A549 treated with AZD9567 at 1 μM for 4 hours (cell line): ENCODE measurements around the gene RANGAP1. TPM values are rescaled to one million over a fixed set of nuclear protein-coding genes. Genes with fewer than 3 reads are reported as not detected.

ENCODE experiments used
- total RNA-seq: library from RNA; stranded (reverse); fragments of 200-300 nt; extraction: Qiagen RNA extraction; gene quantifications from 5 replicates; pipeline ENCODE4 v1.2.3, GENCODE V29; 2022; ENCODE audit not compliant: insufficient read depth

Gene RANGAP1, protein sequence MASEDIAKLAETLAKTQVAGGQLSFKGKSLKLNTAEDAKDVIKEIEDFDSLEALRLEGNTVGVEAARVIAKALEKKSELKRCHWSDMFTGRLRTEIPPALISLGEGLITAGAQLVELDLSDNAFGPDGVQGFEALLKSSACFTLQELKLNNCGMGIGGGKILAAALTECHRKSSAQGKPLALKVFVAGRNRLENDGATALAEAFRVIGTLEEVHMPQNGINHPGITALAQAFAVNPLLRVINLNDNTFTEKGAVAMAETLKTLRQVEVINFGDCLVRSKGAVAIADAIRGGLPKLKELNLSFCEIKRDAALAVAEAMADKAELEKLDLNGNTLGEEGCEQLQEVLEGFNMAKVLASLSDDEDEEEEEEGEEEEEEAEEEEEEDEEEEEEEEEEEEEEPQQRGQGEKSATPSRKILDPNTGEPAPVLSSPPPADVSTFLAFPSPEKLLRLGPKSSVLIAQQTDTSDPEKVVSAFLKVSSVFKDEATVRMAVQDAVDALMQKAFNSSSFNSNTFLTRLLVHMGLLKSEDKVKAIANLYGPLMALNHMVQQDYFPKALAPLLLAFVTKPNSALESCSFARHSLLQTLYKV
- 83.0 to 94.4 TPM (median 88.3 TPM) in 5 replicates for total RNA-seq

DNA sequence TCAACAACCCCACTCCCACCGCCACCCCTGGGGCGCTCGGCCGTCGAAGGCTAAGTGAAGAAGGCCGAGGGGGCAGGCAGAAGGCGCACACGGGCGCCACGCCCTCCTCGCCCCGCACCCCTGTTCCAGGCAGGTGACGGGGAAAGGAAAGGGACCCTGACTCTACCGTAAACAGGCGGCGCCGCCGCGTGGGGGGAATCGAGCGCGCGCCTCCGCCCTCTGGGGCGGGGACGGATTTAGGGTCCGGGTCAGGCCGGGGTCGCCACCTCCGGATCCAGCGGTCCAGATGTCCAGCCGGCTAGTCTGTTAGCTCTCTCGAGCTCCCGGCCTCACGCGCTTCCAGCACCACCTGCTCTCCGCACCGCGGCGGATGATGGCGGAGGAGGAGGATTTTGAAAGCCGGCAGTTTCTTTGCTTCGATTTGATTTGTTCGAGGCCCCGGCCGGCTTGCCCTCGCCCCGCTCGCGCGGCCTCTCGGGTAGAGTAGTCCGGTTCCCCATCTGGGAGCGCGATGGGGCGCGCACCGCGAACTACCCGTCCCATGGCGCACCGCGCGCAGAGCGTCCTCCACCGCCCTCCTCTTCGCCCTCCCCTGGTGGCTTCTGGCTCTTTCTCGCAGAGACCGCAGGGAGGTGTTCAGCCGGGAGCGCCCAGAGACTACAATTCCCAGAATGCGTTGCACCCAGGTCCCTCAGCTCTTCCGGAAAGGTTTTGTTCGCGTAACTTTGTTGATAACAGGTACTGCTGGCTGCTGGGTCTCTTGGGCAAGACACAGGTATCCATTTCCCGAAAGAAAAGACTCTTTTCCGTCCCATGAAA, at the start of gene RANGAP1:
RANGAP1 (minus strand) TSS at position 368 of the 819 bp plus-strand sequence. CDS start 5,143 bp downstream, outside the sequence.

GRCh38 chr22:41301085-41302020, 15.4 kb upstream of the RANGAP1 start, which contains the start of gene ZC3H7B:
Gene ZC3H7B, plus strand, starts transcription at chr22:41301525. Its CDS starts 19,136 bp downstream, at chr22:41320661.

DNA sequence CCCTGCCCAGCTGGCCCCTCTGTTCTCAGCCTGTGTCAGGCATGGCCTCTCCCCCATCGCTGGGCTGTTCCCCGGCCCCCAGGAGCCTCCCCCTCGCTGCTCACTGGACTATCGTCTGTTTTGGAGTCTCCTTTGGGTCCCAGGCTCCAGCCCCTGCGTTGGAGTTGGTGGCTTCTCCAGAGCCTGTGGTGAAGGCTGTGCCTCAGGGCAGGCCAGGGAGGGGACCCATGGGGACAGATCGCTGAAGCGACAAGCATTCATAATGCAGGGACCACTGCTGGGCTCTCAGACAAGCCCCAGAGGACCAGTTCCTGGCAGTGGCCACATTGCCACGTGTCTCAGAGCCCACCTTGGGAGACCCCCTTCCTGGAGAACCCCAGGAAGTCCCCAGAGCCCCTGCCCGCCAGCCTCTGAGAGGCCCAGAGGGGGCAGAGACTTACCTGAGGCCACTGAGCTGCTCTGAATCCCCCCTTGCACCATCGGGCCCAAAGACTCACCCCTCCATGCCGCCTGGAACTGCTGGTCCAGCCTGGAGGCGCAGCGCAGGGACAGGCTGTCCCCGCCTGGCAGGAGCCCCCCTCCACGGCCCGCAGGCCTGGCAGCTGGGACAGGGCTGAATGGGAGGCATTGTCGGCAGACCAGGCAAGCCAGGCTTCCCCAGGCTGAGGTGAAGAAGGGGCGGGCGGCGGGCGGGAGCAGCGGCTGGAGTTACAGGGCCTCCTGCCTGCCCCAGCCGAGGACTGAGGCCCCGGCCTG, 45.4 kb downstream of the RANGAP1 start, which contains the start of gene CHADL:
CHADL (minus strand) TSS at position 555 of the 756 bp plus-strand sequence; CDS start at position 505, 50 bp downstream.

DNA sequence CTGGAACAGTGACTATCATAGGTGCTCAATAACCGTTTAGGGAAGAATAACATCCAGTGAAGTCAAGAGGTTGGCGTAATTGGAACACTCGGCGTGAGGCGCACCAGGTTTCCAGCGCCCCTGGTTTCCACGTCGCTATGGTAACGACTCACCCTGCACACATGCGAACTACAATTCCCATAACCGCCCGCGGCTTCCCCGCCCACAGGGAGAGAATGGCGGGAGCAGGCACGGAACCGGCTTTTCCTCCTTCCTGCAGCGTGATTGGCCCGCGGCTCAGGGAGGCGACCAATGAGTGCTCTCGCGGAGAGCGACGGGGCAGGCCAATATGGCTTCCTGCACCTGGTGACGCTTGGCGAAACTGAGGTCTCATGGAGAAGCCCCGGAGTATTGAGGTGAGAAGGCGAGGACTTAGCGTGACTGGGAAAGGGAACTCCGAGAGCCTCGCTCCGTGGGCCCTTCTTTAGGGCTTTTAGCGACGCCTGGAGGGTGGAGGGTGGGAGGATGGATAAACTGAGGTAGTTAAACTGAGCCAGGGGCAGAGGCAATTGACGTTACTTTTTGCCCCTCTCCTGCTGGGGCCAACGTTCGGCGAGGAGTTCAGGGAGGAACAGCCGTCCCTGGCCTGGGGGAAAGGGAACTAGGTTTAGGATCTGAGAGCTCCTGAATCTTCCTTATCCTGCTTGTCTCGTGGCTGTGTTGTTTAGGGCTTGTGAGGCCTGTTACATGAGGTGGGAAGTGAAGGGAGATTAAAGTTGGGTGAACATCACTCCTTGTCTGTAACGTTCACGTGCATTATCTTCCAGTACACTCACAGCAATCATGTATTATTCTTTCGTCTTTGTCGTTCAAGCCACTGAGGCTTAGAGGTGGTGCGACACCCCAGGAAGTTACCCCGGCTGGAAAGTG, 80.7 kb downstream of the RANGAP1 start, which contains the start of gene L3MBTL2:
L3MBTL2 (plus strand) TSS at position 321 of the 909 bp plus-strand sequence; CDS start at position 372, 51 bp downstream.

Other genes with a start within 250 kb of the RANGAP1 start
- gene EP300, start 193.6 kb downstream of the RANGAP1 start, total RNA-seq, result 16.8 to 21.7 TPM (median 19.6 TPM) in 5 replicates
- 17.4 to 21.1 TPM (median 18.3 TPM) in 5 replicates for gene L3MBTL2, start 80.9 kb downstream of the RANGAP1 start, total RNA-seq
- gene CHADL, start 45.3 kb downstream of the RANGAP1 start, total RNA-seq, result not detected in 5 replicates
- 15.4 to 24.0 TPM (median 22.9 TPM) in 5 replicates for gene ZC3H7B, start 15.3 kb upstream of the RANGAP1 start, total RNA-seq
- gene TEF, start 95.8 kb upstream of the RANGAP1 start, total RNA-seq, result 0.85 to 3.1 TPM (median 1.1 TPM) in 5 replicates
- gene TOB2, start 160.6 kb upstream of the RANGAP1 start, total RNA-seq, result 23.3 to 30.7 TPM (median 25.6 TPM) in 5 replicates
- gene PHF5A, start 182.5 kb upstream of the RANGAP1 start, total RNA-seq, result 50.9 to 73.5 TPM (median 64.2 TPM) in 5 replicates
- gene ACO2, start 182.9 kb upstream of the RANGAP1 start, total RNA-seq, result 46.5 to 55.5 TPM (median 50.5 TPM) in 5 replicates